Vagina (tissue), 2 donors: ENCODE data around the gene WDR72. TPM values are rescaled to one million over a fixed set of nuclear protein-coding genes. Genes with fewer than 3 reads are reported as not detected.

Source experiments
- DNase-seq, 2 donors: peaks; one replicate each; pipeline ENCODE4 v3.0.0-alpha.2; 2017; ENCODE audit errors: extremely low spot score in 2 of 2
- H3K27ac ChIP-seq: fragments of 200-600 bp; sonication (generic); one replicate; pipeline ENCODE4 v1.5.1; 2019
- H3K27me3 ChIP-seq: fragments of 200-600 bp; sonication (generic); one replicate; pipeline ENCODE4 v1.5.1; 2019
- H3K36me3 ChIP-seq, 2 donors: fragments of 200-600 bp; sonication (generic); one replicate each; pipeline ENCODE4 v1.5.1; 2017 to 2019
- H3K4me1 ChIP-seq: fragments of 200-600 bp; sonication (generic); one replicate; pipeline ENCODE4 v1.5.1; 2019
- H3K4me3 ChIP-seq, 2 donors: fragments of 200-600 bp; sonication (generic); 1 replicate in 1 of 2; 2 replicates in 1 of 2; pipeline ENCODE4 v1.5.1; 2016 to 2019
- H3K9me3 ChIP-seq: fragments of 200-600 bp; sonication (generic); one replicate; pipeline ENCODE4 v1.5.1; 2019
- CTCF ChIP-seq, 3 experiments: fragments of 450-650 bp in 2 of 3; fragments of 200-600 bp in 1 of 3; sonication (generic) in 1 of 3; IDR thresholded peaks; one replicate each; pipeline ENCODE4 v1.5.1; 2017 to 2019; ENCODE audit warnings: antibody characterized with exemption in 3 of 3, mild to moderate bottlenecking in 2 of 3, moderate library complexity in 2 of 3
- POLR2A ChIP-seq, 2 donors: fragments of 450-650 bp; IDR thresholded peaks; one replicate each; pipeline ENCODE4 v1.6.1; 2017; ENCODE audit warnings: antibody characterized with exemption in 2 of 2, mild to moderate bottlenecking in 2 of 2, moderate library complexity in 2 of 2
- POLR2AphosphoS5 ChIP-seq, 2 donors: sonication (generic); formaldehyde crosslinking; IDR thresholded peaks; one replicate each; pipeline ENCODE4 v1.9.0; 2017; ENCODE audit warnings: antibody characterized with exemption in 2 of 2, mild to moderate bottlenecking in 2 of 2, low read depth in 1 of 2; ENCODE audit not compliant: insufficient read depth in 1 of 2
- intact Hi-C: fragments of 100-400 bp; cut with DNase I; formaldehyde crosslinking; loops from one replicate; pipeline ENCODE4 v1.15.1; 2023
- total RNA-seq: library from RNA; depleted of rRNA; stranded (reverse); fragments of >200 nt; gene quantifications from one replicate; pipeline ENCODE4 v1.2.3, GENCODE V29; 2016

Gene WDR72
- total RNA-seq, 1 donor from 2014 or later, result not detected

- Histone ChIP-seq H3K4me1 (no peaks in the 10 kb centered on the region), H3K36me3 (no peaks in the 10 kb centered on the region), H3K9me3 (no peaks in the 10 kb centered on the region), H3K4me3 (no peak overlapping the region), H3K27ac (no peak overlapping the region), H3K27me3 (no peaks in the 10 kb centered on the region)
- TF ChIP-seq POLR2A (IDR thresholded peaks at IDR 0.05) (no peak), POLR2AphosphoS5 (IDR thresholded peaks at IDR 0.05; ENCODE audit: insufficient read depth in 1 of 2, low read depth in 1 of 2) (no peak), CTCF (IDR thresholded peaks at IDR 0.05) (no peak)
- intact Hi-C loops, result no loop called here
- DNase-seq, result no peak
These were observed 100.5 kb downstream of the WDR72 start for GRCh38 chr15:53658827-53659555.

GRCh38 chr15:53658255-53658654 is 101.2 kb downstream of the WDR72 start:
- H3K9me3 ChIP-seq, result no peaks in the 10 kb centered on the region
- TF ChIP-seq POLR2AphosphoS5 (IDR thresholded peaks at IDR 0.05; ENCODE audit: insufficient read depth in 1 of 2, low read depth in 1 of 2), result no peak
- TF ChIP-seq POLR2A (IDR thresholded peaks at IDR 0.05), result no peak
- TF ChIP-seq CTCF (IDR thresholded peaks at IDR 0.05), result no peak
- intact Hi-C loops, result no loop called here

GRCh38 chr15:53648934-53649333 is 110.5 kb downstream of the WDR72 start:
- intact Hi-C loops, result no loop called here
- Histone ChIP-seq H3K9me3 (no peaks in the 10 kb centered on the region), H3K27ac (no peak overlapping the region), H3K36me3 (no peaks in the 10 kb centered on the region), H3K4me1 (no peaks in the 10 kb centered on the region), H3K27me3 (no peaks in the 10 kb centered on the region), H3K4me3 (no peak overlapping the region)
- no peak for DNase-seq
- TF ChIP-seq POLR2AphosphoS5 (IDR thresholded peaks at IDR 0.05; ENCODE audit: insufficient read depth in 1 of 2, low read depth in 1 of 2), result no peak
- no peak for TF ChIP-seq POLR2A (IDR thresholded peaks at IDR 0.05)
- TF ChIP-seq CTCF (IDR thresholded peaks at IDR 0.05), result no peak

More at GRCh38 chr15:53658255-53658654, 101.2 kb downstream of the WDR72 start:
- H3K27ac ChIP-seq, result no peak overlapping the region
- no peaks in the 10 kb centered on the region for H3K27me3 ChIP-seq
- no peak for DNase-seq
- no peaks in the 10 kb centered on the region for H3K4me1 ChIP-seq
- H3K36me3 ChIP-seq, result no peaks in the 10 kb centered on the region
- H3K4me3 ChIP-seq, result no peak overlapping the region

GRCh38 chr15:53644660-53645059 is 114.8 kb downstream of the WDR72 start:
- no peaks in the 10 kb centered on the region for H3K27me3 ChIP-seq
- no peak for TF ChIP-seq POLR2AphosphoS5 (IDR thresholded peaks at IDR 0.05; ENCODE audit: insufficient read depth in 1 of 2, low read depth in 1 of 2)
- no peak for TF ChIP-seq CTCF (IDR thresholded peaks at IDR 0.05)
- no peak for TF ChIP-seq POLR2A (IDR thresholded peaks at IDR 0.05)
- no peak overlapping the region for H3K4me3 ChIP-seq
- H3K4me1 ChIP-seq, result no peaks in the 10 kb centered on the region
- H3K9me3 ChIP-seq, result no peaks in the 10 kb centered on the region
- H3K36me3 ChIP-seq, result no peaks in the 10 kb centered on the region
- no peak for DNase-seq
- H3K27ac ChIP-seq, result no peak overlapping the region
- intact Hi-C loops, result no loop called here

GRCh38 chr15:53634517-53635106 is 124.9 kb downstream of the WDR72 start:
- no peak for DNase-seq
- Histone ChIP-seq H3K4me1 (no peaks in the 10 kb centered on the region), H3K36me3 (no peaks in the 10 kb centered on the region), H3K9me3 (no peaks in the 10 kb centered on the region), H3K4me3 (no peak overlapping the region), H3K27ac (no peak overlapping the region), H3K27me3 (no peaks in the 10 kb centered on the region)
- intact Hi-C loops, result no loop called here
- no peak for TF ChIP-seq POLR2AphosphoS5 (IDR thresholded peaks at IDR 0.05; ENCODE audit: insufficient read depth in 1 of 2, low read depth in 1 of 2)
